Pancreas (tissue), 10 donors: ENCODE results near the gene ABHD12B. TPM values are rescaled to one million over a fixed set of nuclear protein-coding genes. Genes with fewer than 3 reads are reported as not detected.
"Not testable (repeated sequence)": the region's sequence is repeated elsewhere in the genome, so short reads cannot be mapped to it uniquely, and the experiment has no call there.

Source experiments
- ATAC-seq, 4 donors: fragments of 200-7000 bp; cut with Tn5 transposase; one replicate each; pipeline versions ENCODE4 v1.8.0 to v1.9.1; 2020; ENCODE audit warnings: mild to moderate bottlenecking in 4 of 4, moderate library complexity in 4 of 4
- DNase-seq, 6 donors: peaks; one replicate each; pipeline ENCODE4 v3.0.0-alpha.2; 2020
- FAIRE-seq: peaks from 2 replicates; lab custom pipeline; 2012; peaks lifted over from hg19 to GRCh38; lab: Jason Lieb, UNC
- H3K27ac ChIP-seq, 4 donors: fragments of 200-600 bp; sonication (generic); 1 replicate in 3 of 4; 2 replicates in 1 of 4; pipeline versions ENCODE4 v1.5.0 to v1.8.0; 2020
- H3K27me3 ChIP-seq, 4 donors: fragments of 200-600 bp; one replicate each; pipeline ENCODE4 v1.8.0; 2021
- H3K36me3 ChIP-seq, 3 donors: fragments of 200-600 bp; sonication (generic) in 1 of 3; one replicate each; pipeline versions ENCODE4 v1.5.0 to v1.8.0; 2020 to 2021
- H3K4me1 ChIP-seq, 3 donors: fragments of 200-600 bp; one replicate each; pipeline ENCODE4 v1.8.0; 2021
- H3K4me3 ChIP-seq, 4 donors: fragments of 200-600 bp; sonication (generic) in 2 of 4; one replicate each; pipeline versions ENCODE4 v1.5.0 to v1.8.0; 2020 to 2021
- H3K9me3 ChIP-seq, 4 donors: fragments of 200-600 bp; one replicate each; pipeline ENCODE4 v1.8.0; 2021
- CTCF ChIP-seq, 4 donors: fragments of 200-600 bp; sonication (generic) in 3 of 4; IDR thresholded peaks; one replicate each; pipeline versions ENCODE4 v1.5.0 to v1.8.0; 2021; ENCODE audit warnings: antibody characterized with exemption in 4 of 4
- WGBS, 2 donors: extraction: QIAGEN DNeasy Blood & Tissue Kit; methylation state at CpG; one replicate each; pipeline ENCODE4 v1.1.7; 2013; 5-methylcytosine and 5-hydroxymethylcytosine counted together
- intact Hi-C, 3 donors: fragments of 100-400 bp; cut with DNase I; formaldehyde crosslinking; loops; one replicate each; pipeline versions ENCODE4 v1.11.1 to v1.14.2; 2022
- polyA plus RNA-seq, 2 donors: library from polyadenylated mRNA; stranded (reverse); fragments of 200-250 nt; gene quantifications; one replicate each; pipeline ENCODE4 v1.2.3, GENCODE V29; 2013
- total RNA-seq, 6 donors: library from RNA; stranded (reverse); fragmentation: NEBNext Ultra II Directional in 4 of 6; extraction: Animal tissue kit (Norgen Biotek cat#: 25700) in 4 of 6; gene quantifications; one replicate each; pipeline versions ENCODE4 v1.2.1 to v1.2.4, GENCODE V29; 2021 to 2023
- donor health status: healthy with polysubstance abuse.
- donor health status: DM: no; HTN: no; CAD: no; lungs with moderate emphysema.
- donor health status: DM: no; HTN: no; CAD: no.
- donor health status: control.
- donor health status: control.
- donor health status: Bipolar disorder and iron deficiency.
- donor health status: DM: yes; HTN: yes; CAD: no.
- donor health status: DM: no; HTN: no; CAD: no.
- donor health status: DM: no; HTN: no; CAD: no.
- donor health status: DM: yes; HTN: yes; CAD: no.

The ABHD12B gene
- total and polyA plus RNA-seq, 8 donors = 0.16 TPM; not detected in 7

GRCh38 chr14:50883827-50884197 lies 12.0 kb downstream of the ABHD12B start:
- H3K4me3 ChIP-seq = no peak overlapping the region
- FAIRE-seq = no peak
- peaks cover 0 to 4% (median 3%) of the 10 kb centered on the region in 3 donors for H3K4me1 ChIP-seq
- intact Hi-C loops = no loop called here
- H3K27ac ChIP-seq = no peak overlapping the region
- 68 to 87% methylated on average over 1 of the region's 1 CpG for WGBS, 2 donors
- no peaks in the 10 kb centered on the region for H3K9me3 ChIP-seq
- no peak for TF ChIP-seq CTCF (IDR thresholded peaks at IDR 0.05)
- no peaks in the 10 kb centered on the region for H3K27me3 ChIP-seq
- DNase-seq = no peak
- ATAC-seq = no peak
- H3K36me3 ChIP-seq = no peaks in the 10 kb centered on the region

- Histone ChIP-seq H3K27me3 (no peaks in the 10 kb centered on the region), H3K27ac (no peak overlapping the region), H3K4me1 (no peaks in the 10 kb centered on the region), H3K4me3 (no peak overlapping the region), H3K36me3 (no peaks in the 10 kb centered on the region), H3K9me3 (no peaks in the 10 kb centered on the region)
- DNase-seq (no peak), ATAC-seq (no peak), FAIRE-seq (no peak)
- intact Hi-C loops = no loop called here
- no peak for TF ChIP-seq CTCF (IDR thresholded peaks at IDR 0.05)
Measured at GRCh38 chr14:50887476-50887875, 15.6 kb downstream of the ABHD12B start.

DNA sequence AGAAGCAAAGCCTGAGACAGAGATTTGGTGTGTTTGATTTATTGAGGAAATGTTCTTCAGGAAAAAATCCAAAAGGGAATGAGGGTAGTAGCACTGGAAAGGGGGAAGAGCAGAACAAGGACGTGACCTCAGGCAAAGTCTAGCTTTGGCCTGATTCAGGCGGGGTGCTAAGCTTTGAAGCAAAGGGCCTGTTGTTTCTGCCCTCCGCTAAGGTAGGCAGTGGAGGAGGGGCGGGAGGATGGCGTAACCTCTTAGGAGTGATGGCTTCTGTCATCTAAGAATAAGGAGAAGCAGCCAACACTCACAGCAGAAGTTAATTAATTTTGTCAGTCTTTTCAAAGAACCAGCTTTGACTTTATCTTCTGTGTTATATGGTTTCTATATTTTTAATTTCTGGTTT lies 20.4 kb downstream of the ABHD12B start:
- 81 to 88% methylated on average over 5 of the region's 5 CpGs for WGBS, 2 donors

GRCh38 chr14:50896421-50896820 lies 24.6 kb downstream of the ABHD12B start:
- H3K27ac ChIP-seq, H3K27me3 ChIP-seq, H3K4me1 ChIP-seq, ATAC-seq, H3K36me3 ChIP-seq, H3K9me3 ChIP-seq, intact Hi-C loops, DNase-seq, H3K4me3 ChIP-seq, FAIRE-seq: not testable (repeated sequence)
- 87 to 92% methylated on average over 5 of the region's 7 CpGs for WGBS, 2 donors

More for the DNA sequence above, 20.4 kb downstream of the ABHD12B start:
- FAIRE-seq (no peak), DNase-seq (no peak), ATAC-seq (no peak)
- intact Hi-C loops = no loop called here
- Histone ChIP-seq H3K27ac (no peak overlapping the region), H3K36me3 (no peaks in the 10 kb centered on the region), H3K9me3 (no peaks in the 10 kb centered on the region), H3K4me1 (no peaks in the 10 kb centered on the region), H3K4me3 (no peak overlapping the region), H3K27me3 (no peaks in the 10 kb centered on the region)
- no peak for TF ChIP-seq CTCF (IDR thresholded peaks at IDR 0.05)

DNA sequence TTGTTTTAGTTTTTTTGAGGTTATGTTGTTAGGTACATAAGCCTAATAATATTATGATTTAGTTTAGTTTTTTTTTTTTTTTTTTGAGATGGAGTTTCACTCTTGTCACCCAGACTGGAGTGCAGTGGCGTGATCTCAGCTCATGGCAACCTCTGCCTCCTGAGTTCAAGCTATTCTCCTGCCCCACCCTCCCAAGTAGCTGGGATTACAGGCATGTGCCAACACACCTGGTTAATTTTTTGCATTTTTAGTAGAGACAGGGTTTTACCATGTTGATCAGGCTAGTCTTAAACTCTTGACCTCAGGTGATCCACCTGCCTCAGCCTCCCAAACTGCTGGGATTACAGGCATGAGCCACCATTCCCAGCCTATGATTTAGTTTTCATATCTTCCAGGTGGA lies 25.2 kb downstream of the ABHD12B start:
- H3K9me3 ChIP-seq, H3K4me3 ChIP-seq, H3K27ac ChIP-seq, ATAC-seq, FAIRE-seq, H3K36me3 ChIP-seq, H3K27me3 ChIP-seq, intact Hi-C loops, H3K4me1 ChIP-seq, DNase-seq: not testable (repeated sequence)
- WGBS, 2 donors = 94 to 100% methylated on average over 1 of the region's 1 CpG

GRCh38 chr14:50897658-50898175 lies 25.9 kb downstream of the ABHD12B start:
- intact Hi-C loops = no loop called here
- H3K27ac ChIP-seq = no peak overlapping the region
- TF ChIP-seq CTCF (IDR thresholded peaks at IDR 0.05) = no peak
- no peak for DNase-seq
- no peak for ATAC-seq
- no peaks in the 10 kb centered on the region for H3K4me1 ChIP-seq
- H3K4me3 ChIP-seq = no peak overlapping the region
- no peaks in the 10 kb centered on the region for H3K36me3 ChIP-seq
- FAIRE-seq = no peak
- H3K27me3 ChIP-seq = no peaks in the 10 kb centered on the region
- 88 to 95% methylated on average over 6 of the region's 6 CpGs for WGBS, 2 donors
- no peaks in the 10 kb centered on the region for H3K9me3 ChIP-seq
